HEK293 (cell line): ENCODE data around the gene RNF41.
A peak's percentile ranks its signal among the peaks of the same experiment; 100 is the strongest.

Experiments used
- CTCF ChIP-seq: fragments of 450-650 bp; formaldehyde crosslinking; IDR thresholded peaks from 2 replicates; pipeline ENCODE4 v1.5.1; 2016; ENCODE audit warnings: missing biosample characterization, missing genetic modification characterization
- GLI2 ChIP-seq: fragments of 450-650 bp; formaldehyde crosslinking; IDR thresholded peaks from 2 replicates; pipeline ENCODE4; 2017; ENCODE audit warnings: missing biosample characterization, missing genetic modification characterization, low read depth, borderline replicate concordance
- GLI4 ChIP-seq: fragments of 450-650 bp; formaldehyde crosslinking; IDR thresholded peaks from 2 replicates; pipeline ENCODE4 v1.5.1; 2016; ENCODE audit warnings: missing biosample characterization, missing genetic modification characterization
- HOXC10 ChIP-seq: sonication (generic); formaldehyde crosslinking; IDR thresholded peaks from 2 replicates; pipeline ENCODE4 v1.8.1; 2023; ENCODE audit warnings: mild to moderate bottlenecking, missing genetic modification reagents
- KLF16 ChIP-seq: fragments of 450-650 bp; formaldehyde crosslinking; IDR thresholded peaks from 2 replicates; pipeline ENCODE4 v1.5.1; 2017; ENCODE audit warnings: missing biosample characterization, missing genetic modification characterization
- PRDM4 ChIP-seq: fragments of 450-650 bp; formaldehyde crosslinking; IDR thresholded peaks from 2 replicates; pipeline ENCODE4 v1.5.1; 2017; ENCODE audit warnings: missing biosample characterization, missing genetic modification characterization
- YY1 ChIP-seq: fragments of 450-650 bp; formaldehyde crosslinking; IDR thresholded peaks from 2 replicates; pipeline ENCODE4 v1.5.1; 2018; ENCODE audit warnings: missing biosample characterization, missing genetic modification characterization
- YY2 ChIP-seq: fragments of 450-650 bp; formaldehyde crosslinking; IDR thresholded peaks from 2 replicates; pipeline ENCODE4 v1.5.1; 2016; ENCODE audit warnings: missing biosample characterization, missing genetic modification characterization
- ZBTB17 ChIP-seq: fragments of 450-650 bp; formaldehyde crosslinking; IDR thresholded peaks from 2 replicates; pipeline ENCODE4 v1.5.1; 2016; ENCODE audit warnings: missing biosample characterization, missing genetic modification characterization
- ZBTB20 ChIP-seq: fragments of 450-650 bp; formaldehyde crosslinking; IDR thresholded peaks from 2 replicates; pipeline ENCODE4 v1.5.1; 2016; ENCODE audit warnings: missing biosample characterization, missing genetic modification characterization
- ZNF18 ChIP-seq: fragments of 450-650 bp; formaldehyde crosslinking; IDR thresholded peaks from 2 replicates; pipeline ENCODE4 v1.5.1; 2016; ENCODE audit warnings: missing biosample characterization, missing genetic modification characterization
- ZNF23 ChIP-seq: fragments of 450-650 bp; formaldehyde crosslinking; IDR thresholded peaks from 2 replicates; pipeline ENCODE4 v1.5.1; 2016; ENCODE audit warnings: missing biosample characterization, missing genetic modification characterization, borderline replicate concordance
- ZNF274 ChIP-seq, 2 experiments: fragments of 200-500 bp in 1 of 2; fragments of 450-650 bp in 1 of 2; sonication (Bioruptor generic) in 1 of 2; formaldehyde crosslinking in 1 of 2; IDR thresholded peaks; 2 replicates each; pipeline versions ENCODE4 v1.5.1 to v1.6.1; 2014 to 2016; ENCODE audit warnings: borderline replicate concordance in 1 of 2, inconsistent platforms in 1 of 2, low read length in 1 of 2, missing biosample characterization in 1 of 2, missing genetic modification characterization in 1 of 2
- ZNF366 ChIP-seq: fragments of 450-650 bp; formaldehyde crosslinking; conservative IDR thresholded peaks from 2 replicates; pipeline ENCODE4 v1.5.1; 2016; ENCODE audit warnings: missing biosample characterization, missing genetic modification characterization
- ZNF394 ChIP-seq: fragments of 450-650 bp; formaldehyde crosslinking; IDR thresholded peaks from 2 replicates; pipeline ENCODE4 v1.5.1; 2016; ENCODE audit warnings: missing biosample characterization, missing genetic modification characterization, mild to moderate bottlenecking, moderate library complexity, borderline replicate concordance
- ZNF398 ChIP-seq: fragments of 450-650 bp; formaldehyde crosslinking; IDR thresholded peaks from 2 replicates; pipeline ENCODE4 v1.5.1; 2017; ENCODE audit warnings: missing biosample characterization, missing genetic modification characterization
- ZNF433 ChIP-seq: fragments of 450-650 bp; formaldehyde crosslinking; IDR thresholded peaks from 2 replicates; pipeline ENCODE4 v1.5.1; 2016; ENCODE audit warnings: missing biosample characterization, missing genetic modification characterization, low read depth
- ZNF473 ChIP-seq: fragments of 450-650 bp; formaldehyde crosslinking; IDR thresholded peaks from 2 replicates; pipeline ENCODE4 v1.5.1; 2017; ENCODE audit warnings: missing biosample characterization, missing genetic modification characterization
- ZNF610 ChIP-seq: fragments of 450-650 bp; formaldehyde crosslinking; IDR thresholded peaks from 2 replicates; pipeline ENCODE4 v1.5.1; 2016; ENCODE audit warnings: missing biosample characterization, missing genetic modification characterization, borderline replicate concordance
- ZNF639 ChIP-seq: fragments of 450-650 bp; formaldehyde crosslinking; IDR thresholded peaks from 2 replicates; pipeline ENCODE4 v1.5.1; 2016; ENCODE audit warnings: missing biosample characterization, missing genetic modification characterization
- ZNF692 ChIP-seq: fragments of 450-650 bp; formaldehyde crosslinking; IDR thresholded peaks from 2 replicates; pipeline ENCODE4 v1.5.1; 2016; ENCODE audit warnings: missing biosample characterization, missing genetic modification characterization
- ZNF76 ChIP-seq: fragments of 450-650 bp; formaldehyde crosslinking; IDR thresholded peaks from 2 replicates; pipeline ENCODE4; 2016; ENCODE audit warnings: low read depth, missing biosample characterization, missing genetic modification characterization, borderline replicate concordance
- ZNF791 ChIP-seq: fragments of 450-650 bp; formaldehyde crosslinking; IDR thresholded peaks from 2 replicates; pipeline ENCODE4 v1.5.1; 2016; ENCODE audit warnings: missing biosample characterization, missing genetic modification characterization
- ZNF837 ChIP-seq: fragments of 450-650 bp; formaldehyde crosslinking; IDR thresholded peaks from 2 replicates; pipeline ENCODE4 v1.5.1; 2016; ENCODE audit warnings: missing biosample characterization, missing genetic modification characterization
- ZNF843 ChIP-seq: fragments of 450-650 bp; formaldehyde crosslinking; IDR thresholded peaks from 2 replicates; pipeline ENCODE4 v1.5.1; 2016; ENCODE audit warnings: missing biosample characterization, missing genetic modification characterization
- ZSCAN30 ChIP-seq: fragments of 450-650 bp; IDR thresholded peaks from 2 replicates; pipeline ENCODE4 v1.5.1; 2018; ENCODE audit warnings: missing biosample characterization, mild to moderate bottlenecking, missing genetic modification characterization, moderate library complexity
- ZXDB ChIP-seq: fragments of 450-650 bp; formaldehyde crosslinking; IDR thresholded peaks from 2 replicates; pipeline ENCODE4 v1.5.1; 2016; ENCODE audit warnings: missing biosample characterization, missing genetic modification characterization

The RNF41 gene

GRCh38 chr12:56158029-56158925, 63.4 kb downstream of the RNF41 start, which contains the start of gene MYL6 (continued):
- peak; percentile 72 for TF ChIP-seq ZBTB17
- TF ChIP-seq ZNF692, result peak; percentile 98
- peak; percentile 89 for TF ChIP-seq ZXDB (tag by site-specific recombination)
- no peak for TF ChIP-seq HOXC10
- TF ChIP-seq ZNF398 (tag by site-specific recombination), result peak; percentile 72
- peak; percentile 32; the same call in 1 of the 2 replicates for TF ChIP-seq ZBTB20 (tag by site-specific recombination)
- TF ChIP-seq ZNF23 (tag by site-specific recombination), result no peak
- peak; percentile 92 for TF ChIP-seq ZNF639 (tag by site-specific recombination)
- no peak for TF ChIP-seq ZNF433 (tag by site-specific recombination)
- peak; percentile 71; the same call in 1 of the 2 replicates for TF ChIP-seq ZNF837 (tag by site-specific recombination)
- TF ChIP-seq ZNF473 (tag by site-specific recombination), result no peak
- peak; percentile 93; the same call in 1 of the 2 replicates for TF ChIP-seq GLI4 (tag by site-specific recombination)
- peak; percentile 61; the same call in 1 of the 2 replicates for TF ChIP-seq ZNF610
- peak; percentile 28 for TF ChIP-seq ZNF394
- no peak for TF ChIP-seq GLI2 (tag by site-specific recombination)
- no peak for TF ChIP-seq ZNF274 (IDR thresholded peaks at IDR 0.05; ENCODE audit: low read length)
- no peak for TF ChIP-seq ZNF274 (tag by site-specific recombination; IDR thresholded peaks at IDR 0.05; ENCODE audit: borderline replicate concordance)
- TF ChIP-seq YY1 (tag by site-specific recombination), result peak; percentile 89
- TF ChIP-seq ZNF18 (tag by site-specific recombination), result peak; percentile 72; the same call in 1 of the 2 replicates
- peak; percentile 92 for TF ChIP-seq KLF16 (tag by site-specific recombination)
- peak; percentile 65; the same call in 1 of the 2 replicates for TF ChIP-seq ZNF366 (tag by site-specific recombination)
- peak; percentile 83 for TF ChIP-seq ZNF76 (tag by site-specific recombination)
- no peak; the same call in 1 of the 2 replicates for TF ChIP-seq ZSCAN30
- TF ChIP-seq ZNF791 (tag by site-specific recombination), result no peak
- TF ChIP-seq PRDM4 (tag by site-specific recombination), result peak; percentile 66; the same call in 1 of the 2 replicates
- TF ChIP-seq YY2 (tag by site-specific recombination), result peak; percentile 82
- peak; percentile 83 for TF ChIP-seq ZNF843 (tag by site-specific recombination)
- TF ChIP-seq CTCF (tag by site-specific recombination), result peak; percentile 30
